Measurements from ENCODE around the gene GPBP1.

DNA sequence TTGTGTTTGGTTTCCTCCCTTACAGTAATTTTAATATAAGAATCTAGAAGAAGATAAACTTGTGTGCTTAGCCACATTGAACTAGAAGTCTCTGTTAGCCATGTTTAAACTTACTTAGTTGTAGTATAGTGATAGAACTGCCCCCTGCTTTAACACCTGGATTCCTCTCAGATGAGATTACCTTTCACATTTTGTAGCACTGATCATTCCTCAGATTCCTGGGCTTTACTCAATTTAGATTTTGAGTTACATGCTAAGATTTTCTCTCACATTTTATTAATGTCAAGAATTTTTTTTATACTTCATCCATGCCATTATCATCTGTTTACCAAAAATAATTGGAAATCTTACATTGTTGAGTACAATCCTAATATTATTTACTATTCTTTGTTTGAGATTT is 70.5 kb downstream of the GPBP1 start:
- TF ChIP-seq YY1 (IDR thresholded peaks at IDR 0.05; ENCODE audit: insufficient read depth, insufficient read length) (no peak), ZNF274 (IDR thresholded peaks at IDR 0.05; ENCODE audit: low read depth, low read length) (no peak)
